HFF-Myc (cell line): ENCODE results near the gene CASP9.
"Not testable (repeated sequence)": the region's sequence is repeated elsewhere in the genome, so short reads cannot be mapped to it uniquely, and the experiment has no call there.

Experiments used
- DNase-seq: peaks from one replicate; pipeline ENCODE4 v3.0.0-alpha.2; 2011; ENCODE audit warnings: low read depth; ENCODE audit errors: extremely low read depth
- H3K4me3 ChIP-seq: replicated peaks from 2 replicates; pipeline ENCODE4 v1.5.1; 2011; ENCODE audit warnings: low read depth, mild to moderate bottlenecking, control low read depth, low read length
- CTCF ChIP-seq: IDR thresholded peaks from 2 replicates; pipeline ENCODE4 v1.5.1; 2012; ENCODE audit warnings: mild to moderate bottlenecking, low read depth, low read length, control low read depth; ENCODE audit errors: missing control alignments

CASP9 gene

DNA sequence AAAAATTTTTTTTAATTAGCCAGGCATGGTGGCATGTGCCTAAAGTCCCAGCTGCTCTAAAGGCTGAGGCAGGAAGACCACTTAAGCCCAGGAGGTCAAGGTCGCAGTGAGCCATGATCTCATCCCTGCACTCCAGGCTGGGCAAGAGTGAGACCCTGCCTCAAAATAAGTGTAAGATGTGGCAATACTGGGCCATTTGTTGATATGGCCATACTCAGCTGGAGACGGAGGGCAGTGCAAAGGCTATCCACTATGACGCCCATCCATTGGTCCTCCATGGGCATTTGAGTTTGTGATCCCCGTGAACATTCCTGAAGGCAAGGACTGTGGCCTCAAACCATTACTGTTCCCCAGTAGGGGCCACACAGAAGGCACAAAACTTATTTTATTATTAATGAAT is 1.5 kb downstream of the CASP9 start:
- no peak for DNase-seq
- no peak overlapping the region for H3K4me3 ChIP-seq
- TF ChIP-seq CTCF = no peak

- DNase-seq, H3K4me3 ChIP-seq: not testable (repeated sequence)
These were observed 2.7 kb downstream of the CASP9 start for GRCh38 chr1:15521206-15521906.

GRCh38 chr1:15519625-15520024 is 4.4 kb downstream of the CASP9 start:
- DNase-seq = no peak
- no peak overlapping the region for H3K4me3 ChIP-seq
- no peak for TF ChIP-seq CTCF

DNA sequence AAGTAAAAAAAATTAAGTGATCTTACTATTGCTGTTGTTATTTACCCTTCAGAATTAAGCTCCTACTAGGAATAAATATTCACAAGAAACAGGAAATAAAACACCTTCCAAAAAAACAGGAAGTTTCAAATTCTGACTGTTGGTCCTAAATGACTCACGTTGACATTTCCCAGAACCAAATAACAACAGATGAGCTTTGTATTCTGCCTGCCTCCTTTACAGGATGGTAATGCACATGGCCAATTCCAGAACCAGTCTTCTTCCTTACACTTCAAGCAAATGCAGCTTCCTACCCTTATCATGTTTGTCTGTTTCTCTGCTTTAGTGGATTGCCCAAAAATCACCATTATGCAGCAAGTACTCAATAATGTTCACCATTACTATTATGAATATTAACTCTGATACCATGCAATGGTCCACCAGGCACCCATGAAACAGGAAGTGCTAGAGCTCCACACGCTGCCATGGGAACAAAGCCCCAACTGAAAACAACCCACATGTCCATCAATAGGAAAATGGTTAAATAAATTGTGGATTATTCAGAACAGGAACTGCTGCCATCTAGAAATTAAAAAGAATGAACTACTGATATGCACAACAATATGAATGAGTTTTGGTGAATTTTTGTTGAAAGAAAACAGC is 8.9 kb downstream of the CASP9 start:
- no peak for TF ChIP-seq CTCF
- H3K4me3 ChIP-seq = no peak overlapping the region
- no peak for DNase-seq

DNA sequence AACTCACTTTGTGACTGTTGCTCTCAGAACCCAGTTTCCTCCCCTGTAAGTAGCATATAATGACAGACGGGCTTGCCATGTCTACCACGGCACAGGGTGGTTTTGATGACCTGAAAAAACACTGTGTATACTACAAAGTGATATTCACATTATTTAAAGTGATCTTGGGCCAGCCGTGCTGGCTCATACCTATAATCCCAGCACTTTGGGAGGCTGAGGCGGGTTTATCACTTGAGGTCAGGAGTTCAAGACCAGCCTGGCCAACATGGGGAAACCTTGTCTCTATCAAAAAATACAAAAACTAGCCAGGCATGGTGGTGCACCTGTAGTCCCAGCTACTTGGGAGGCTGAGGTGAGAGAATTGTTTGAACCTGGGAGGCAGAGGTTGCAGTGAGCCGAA is 9.5 kb downstream of the CASP9 start:
- not testable (repeated sequence) for DNase-seq, H3K4me3 ChIP-seq

DNA sequence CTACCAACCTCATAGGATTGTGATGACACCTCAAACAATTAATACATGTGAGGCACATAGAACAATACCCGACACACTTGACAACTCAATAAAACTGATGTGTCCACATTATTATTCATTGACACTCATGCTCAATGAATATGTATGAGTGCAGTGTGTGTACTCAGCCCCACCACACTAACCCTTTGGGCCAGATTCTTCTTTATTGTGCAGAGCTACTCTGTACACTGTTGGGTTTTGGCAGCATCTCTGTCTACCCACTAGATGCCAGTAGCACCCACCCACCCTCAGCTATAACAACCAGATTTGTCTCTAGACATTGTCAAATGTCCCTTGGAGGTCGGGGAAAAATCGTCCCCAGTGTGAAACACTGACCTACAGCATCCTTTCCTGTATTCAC is 10.1 kb downstream of the CASP9 start:
- no peak for DNase-seq
- TF ChIP-seq CTCF = no peak
- no peak overlapping the region for H3K4me3 ChIP-seq

DNA sequence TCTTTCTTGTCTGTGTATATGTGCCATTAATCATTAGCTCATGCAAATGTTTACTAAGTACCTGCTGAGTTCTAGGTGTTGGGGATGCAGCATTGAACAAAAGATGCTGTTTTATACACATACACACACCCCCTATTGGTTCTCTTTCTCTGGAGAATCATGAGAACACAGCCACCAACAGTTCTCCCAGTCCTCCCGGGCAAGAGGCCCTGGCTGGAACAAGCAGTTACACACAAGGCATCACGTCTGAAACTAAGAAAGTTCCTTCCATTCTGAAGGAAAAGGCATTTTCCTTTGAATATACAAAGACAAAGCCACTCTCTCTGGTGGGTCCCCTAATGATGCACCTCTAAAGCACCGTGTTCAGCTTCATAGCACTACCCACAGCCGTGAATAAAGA is 10.8 kb downstream of the CASP9 start:
- no peak for TF ChIP-seq CTCF
- H3K4me3 ChIP-seq = no peak overlapping the region
- no peak for DNase-seq
